BLaER1 (cell line): ENCODE data around the gene EMP2.

Source experiments
- H3K27ac ChIP-seq: shearing (Covaris generic); formaldehyde crosslinking; 2 replicates; pipeline ENCODE4 v1.8.1; 2022
- H3K27me3 ChIP-seq: shearing (Covaris generic); formaldehyde crosslinking; 2 replicates; pipeline ENCODE4 v1.8.1; 2022
- H3K36me3 ChIP-seq: shearing (Covaris generic); formaldehyde crosslinking; 2 replicates; pipeline ENCODE4 v1.8.1; 2022
- H3K4me1 ChIP-seq: shearing (Covaris generic); formaldehyde crosslinking; 2 replicates; pipeline ENCODE4 v1.8.1; 2022
- H3K4me2 ChIP-seq: shearing (Covaris generic); formaldehyde crosslinking; 2 replicates; pipeline ENCODE4 v1.8.1; 2022
- H3K4me3 ChIP-seq: shearing (Covaris generic); formaldehyde crosslinking; 2 replicates; pipeline ENCODE4 v1.8.1; 2022
- H3K9ac ChIP-seq: shearing (Covaris generic); formaldehyde crosslinking; 2 replicates; pipeline ENCODE4 v1.8.1; 2022
- H3K9me3 ChIP-seq: shearing (Covaris generic); formaldehyde crosslinking; 2 replicates; pipeline ENCODE4 v1.8.1; 2022
- H4K20me1 ChIP-seq: shearing (Covaris generic); formaldehyde crosslinking; 2 replicates; pipeline ENCODE4 v1.8.1; 2022
- Cebpa-rat ChIP-seq: shearing (Covaris generic); IDR thresholded peaks from 2 replicates; pipeline ENCODE4 v1.8.1; 2022

EMP2 gene

GRCh38 chr16:10610499-10611184 lies 30.2 kb upstream of the EMP2 start:
- Histone ChIP-seq H3K9ac (no peak overlapping the region), H3K27ac (no peak overlapping the region), H4K20me1 (no peaks in the 10 kb centered on the region), H3K4me2 (peak overlapping the region; percentile 63), H3K4me3 (no peak overlapping the region), H3K9me3 (no peaks in the 10 kb centered on the region), H3K4me1 (peaks cover 52% of the 10 kb centered on the region), H3K36me3 (no peaks in the 10 kb centered on the region), H3K27me3 (no peaks in the 10 kb centered on the region)
- no peak for TF ChIP-seq Cebpa-rat

- Histone ChIP-seq H3K4me1 (peaks cover 44% of the 10 kb centered on the region), H4K20me1 (no peaks in the 10 kb centered on the region), H3K9ac (no peak overlapping the region), H3K9me3 (no peaks in the 10 kb centered on the region), H3K27ac (no peak overlapping the region), H3K27me3 (no peaks in the 10 kb centered on the region), H3K4me3 (no peak overlapping the region), H3K36me3 (no peaks in the 10 kb centered on the region), H3K4me2 (no peak overlapping the region)
- TF ChIP-seq Cebpa-rat: no peak
Measured at GRCh38 chr16:10609402-10609774, 29.0 kb upstream of the EMP2 start.

GRCh38 chr16:10608687-10609401 lies 28.4 kb upstream of the EMP2 start:
- H3K27me3 ChIP-seq: no peaks in the 10 kb centered on the region
- H3K4me3 ChIP-seq: no peak overlapping the region
- no peaks in the 10 kb centered on the region for H3K9me3 ChIP-seq
- no peak overlapping the region for H3K9ac ChIP-seq
- no peaks in the 10 kb centered on the region for H3K36me3 ChIP-seq
- H4K20me1 ChIP-seq: no peaks in the 10 kb centered on the region
- H3K4me1 ChIP-seq: peaks cover 41% of the 10 kb centered on the region
- no peak for TF ChIP-seq Cebpa-rat
- no peak overlapping the region for H3K27ac ChIP-seq
- H3K4me2 ChIP-seq: no peak overlapping the region

GRCh38 chr16:10607157-10607556 lies 26.8 kb upstream of the EMP2 start:
- Histone ChIP-seq H3K4me2 (no peak overlapping the region), H3K4me1 (peaks cover 24% of the 10 kb centered on the region), H3K9ac (no peak overlapping the region), H4K20me1 (no peaks in the 10 kb centered on the region), H3K4me3 (no peak overlapping the region), H3K9me3 (no peaks in the 10 kb centered on the region), H3K27me3 (no peaks in the 10 kb centered on the region), H3K27ac (no peak overlapping the region), H3K36me3 (no peaks in the 10 kb centered on the region)
- no peak for TF ChIP-seq Cebpa-rat

- H3K36me3 ChIP-seq: no peaks in the 10 kb centered on the region
- no peaks in the 10 kb centered on the region for H3K9me3 ChIP-seq
- TF ChIP-seq Cebpa-rat: no peak
- H3K4me1 ChIP-seq: peaks cover 18% of the 10 kb centered on the region
- H3K27me3 ChIP-seq: no peaks in the 10 kb centered on the region
- H3K9ac ChIP-seq: no peak overlapping the region
- no peak overlapping the region for H3K4me2 ChIP-seq
- H4K20me1 ChIP-seq: no peaks in the 10 kb centered on the region
- no peak overlapping the region for H3K27ac ChIP-seq
- H3K4me3 ChIP-seq: no peak overlapping the region
Measured at GRCh38 chr16:10606607-10607006, 26.2 kb upstream of the EMP2 start.

- no peaks in the 10 kb centered on the region for H3K27me3 ChIP-seq
- H3K9ac ChIP-seq: no peak overlapping the region
- no peak overlapping the region for H3K4me3 ChIP-seq
- H3K4me2 ChIP-seq: no peak overlapping the region
- H3K4me1 ChIP-seq: peaks cover 9% of the 10 kb centered on the region
- TF ChIP-seq Cebpa-rat: no peak
- no peaks in the 10 kb centered on the region for H3K9me3 ChIP-seq
- H3K36me3 ChIP-seq: no peaks in the 10 kb centered on the region
- no peak overlapping the region for H3K27ac ChIP-seq
- H4K20me1 ChIP-seq: no peaks in the 10 kb centered on the region
Measured at GRCh38 chr16:10605636-10606035, 25.2 kb upstream of the EMP2 start.

GRCh38 chr16:10601444-10602408 lies 21.3 kb upstream of the EMP2 start:
- H3K27me3 ChIP-seq: no peaks in the 10 kb centered on the region

GRCh38 chr16:10600782-10601443 lies 20.5 kb upstream of the EMP2 start:
- no peaks in the 10 kb centered on the region for H3K9me3 ChIP-seq
- no peaks in the 10 kb centered on the region for H3K36me3 ChIP-seq
- H3K27me3 ChIP-seq: no peaks in the 10 kb centered on the region
- no peak for TF ChIP-seq Cebpa-rat
- H3K4me3 ChIP-seq: no peak overlapping the region
- H3K27ac ChIP-seq: no peak overlapping the region
- no peak overlapping the region for H3K4me2 ChIP-seq
- no peak overlapping the region for H3K9ac ChIP-seq
- no peaks in the 10 kb centered on the region for H4K20me1 ChIP-seq
- H3K4me1 ChIP-seq: peaks cover 42% of the 10 kb centered on the region

More at GRCh38 chr16:10601444-10602408, 21.3 kb upstream of the EMP2 start:
- Histone ChIP-seq H3K4me3 (no peak overlapping the region), H4K20me1 (no peaks in the 10 kb centered on the region), H3K9me3 (no peaks in the 10 kb centered on the region), H3K4me2 (no peak overlapping the region), H3K9ac (no peak overlapping the region), H3K4me1 (peaks cover 34% of the 10 kb centered on the region), H3K36me3 (no peaks in the 10 kb centered on the region), H3K27ac (no peak overlapping the region)
- no peak for TF ChIP-seq Cebpa-rat

- H3K4me2 ChIP-seq: no peak overlapping the region
- no peaks in the 10 kb centered on the region for H3K9me3 ChIP-seq
- no peak overlapping the region for H3K9ac ChIP-seq
- no peak for TF ChIP-seq Cebpa-rat
- no peaks in the 10 kb centered on the region for H4K20me1 ChIP-seq
- H3K27ac ChIP-seq: no peak overlapping the region; the same call in 1 of the 2 replicates
- H3K36me3 ChIP-seq: no peaks in the 10 kb centered on the region
- H3K4me1 ChIP-seq: peaks cover 55% of the 10 kb centered on the region
- no peak overlapping the region for H3K4me3 ChIP-seq
- no peaks in the 10 kb centered on the region for H3K27me3 ChIP-seq
Measured at GRCh38 chr16:10599626-10600025, 19.2 kb upstream of the EMP2 start.
